Right kidney (tissue), 1 donor: Measurements from ENCODE around the gene SPSB4.
"Not testable (repeated sequence)": the region's sequence is repeated elsewhere in the genome, so short reads cannot be mapped to it uniquely, and the experiment has no call there.

Experiments used
- DNase-seq: peaks from one replicate; pipeline ENCODE4 v3.0.0-alpha.2; 2016

Gene SPSB4

DNA sequence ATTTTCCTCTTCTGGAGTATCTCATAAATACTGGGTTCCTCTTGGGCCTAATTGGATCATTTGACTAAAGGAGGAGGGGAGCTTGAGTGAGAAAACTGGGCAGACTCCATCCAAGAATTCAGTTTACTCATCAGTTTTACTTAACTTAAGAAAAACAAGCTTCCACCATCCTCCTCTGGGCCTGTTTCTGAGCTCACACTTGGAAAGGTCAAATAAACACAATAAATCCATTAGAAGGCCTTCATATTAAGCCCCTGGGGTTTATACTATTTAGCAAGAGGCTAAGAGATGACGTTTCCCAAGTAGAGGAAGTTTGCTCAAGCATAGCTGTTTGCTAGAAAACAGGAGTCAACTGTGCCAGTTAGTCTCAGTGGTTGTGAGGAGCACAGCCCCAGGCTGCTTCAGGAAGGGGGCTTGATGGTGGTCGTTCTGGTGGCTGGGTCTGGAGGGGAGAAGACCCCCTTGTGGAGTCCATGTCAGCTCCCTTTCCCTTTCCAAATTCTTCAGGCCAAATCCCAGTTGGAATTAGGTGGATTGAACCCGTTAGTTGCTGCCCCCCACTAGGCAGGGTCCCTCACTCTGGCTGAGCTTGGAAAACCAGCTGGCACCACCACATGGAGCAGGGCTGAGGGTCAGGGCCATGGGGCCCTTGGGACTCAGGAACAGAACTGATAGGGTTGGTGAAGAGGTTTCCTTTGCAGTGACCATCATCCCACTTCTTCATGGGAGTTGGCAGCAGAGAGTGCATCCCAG, 64.8 kb downstream of the SPSB4 start:
- DNase-seq: peak; percentile 31

DNA sequence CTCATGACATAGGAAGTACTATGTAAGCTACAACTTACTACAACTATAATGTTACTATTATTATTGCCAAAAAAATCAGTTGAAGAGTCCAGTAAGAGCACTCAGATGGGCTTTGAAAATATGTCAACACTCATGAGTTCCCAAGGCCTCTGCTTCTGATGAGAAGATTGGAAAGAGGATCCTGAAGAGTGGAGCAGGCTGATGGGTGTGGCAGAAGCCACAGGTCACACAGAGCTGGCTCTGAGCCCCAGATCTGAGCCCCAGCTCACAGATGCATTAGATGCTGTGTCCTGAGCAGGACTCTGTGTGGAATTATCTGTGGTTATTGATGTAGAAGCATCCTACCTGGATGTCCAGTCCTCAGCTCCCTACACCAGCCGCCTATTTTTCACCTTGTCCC, 65.6 kb downstream of the SPSB4 start:
- DNase-seq: peak; percentile 0

DNA sequence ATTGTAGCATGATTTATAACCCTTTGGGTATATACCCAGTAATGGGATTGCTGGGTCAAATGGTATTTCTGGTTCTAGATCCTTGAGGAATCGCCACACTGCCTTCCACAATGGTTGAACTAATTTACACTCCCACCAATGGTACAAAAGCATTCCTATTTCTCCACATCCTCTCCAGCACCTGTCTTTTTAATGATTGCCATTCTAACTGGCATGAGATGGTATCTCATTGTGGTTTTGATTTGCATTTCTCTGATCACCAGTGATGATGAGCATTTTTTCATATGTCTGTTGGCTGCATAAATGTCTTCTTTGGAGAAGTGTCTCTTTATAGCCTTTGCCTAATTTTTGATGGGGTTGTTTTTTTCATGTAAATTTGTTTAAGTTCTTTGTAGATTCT, 66.8 kb downstream of the SPSB4 start:
- not testable (repeated sequence) for DNase-seq

DNA sequence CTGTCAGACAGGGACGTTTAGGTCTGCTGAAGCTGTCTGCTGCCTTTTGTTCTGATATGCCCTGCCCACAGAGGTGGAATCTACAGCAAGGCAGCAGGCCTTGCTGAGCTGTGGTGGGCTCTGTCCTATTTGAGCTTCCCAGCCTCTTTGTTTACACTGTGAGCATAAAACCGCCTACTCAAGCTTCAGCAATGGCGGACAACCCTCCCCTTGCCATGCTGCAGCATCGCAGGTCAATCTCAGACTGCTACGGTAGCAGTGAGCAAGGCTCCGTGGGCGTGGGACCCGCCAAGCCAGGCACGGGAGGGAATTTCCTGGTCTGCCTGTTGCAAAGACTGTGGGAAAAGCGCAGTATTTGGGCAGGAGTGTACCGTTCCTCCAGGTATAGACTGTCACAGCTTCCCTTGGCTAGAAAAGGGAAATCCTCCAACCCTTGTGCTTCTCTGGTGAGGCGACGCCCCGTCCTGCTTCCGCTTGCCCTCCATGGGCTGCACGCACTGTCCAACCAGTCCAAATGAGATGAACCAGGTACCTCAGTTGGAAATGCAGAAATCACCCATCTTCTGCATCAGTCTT, 71.4 kb downstream of the SPSB4 start:
- DNase-seq: no peak

DNA sequence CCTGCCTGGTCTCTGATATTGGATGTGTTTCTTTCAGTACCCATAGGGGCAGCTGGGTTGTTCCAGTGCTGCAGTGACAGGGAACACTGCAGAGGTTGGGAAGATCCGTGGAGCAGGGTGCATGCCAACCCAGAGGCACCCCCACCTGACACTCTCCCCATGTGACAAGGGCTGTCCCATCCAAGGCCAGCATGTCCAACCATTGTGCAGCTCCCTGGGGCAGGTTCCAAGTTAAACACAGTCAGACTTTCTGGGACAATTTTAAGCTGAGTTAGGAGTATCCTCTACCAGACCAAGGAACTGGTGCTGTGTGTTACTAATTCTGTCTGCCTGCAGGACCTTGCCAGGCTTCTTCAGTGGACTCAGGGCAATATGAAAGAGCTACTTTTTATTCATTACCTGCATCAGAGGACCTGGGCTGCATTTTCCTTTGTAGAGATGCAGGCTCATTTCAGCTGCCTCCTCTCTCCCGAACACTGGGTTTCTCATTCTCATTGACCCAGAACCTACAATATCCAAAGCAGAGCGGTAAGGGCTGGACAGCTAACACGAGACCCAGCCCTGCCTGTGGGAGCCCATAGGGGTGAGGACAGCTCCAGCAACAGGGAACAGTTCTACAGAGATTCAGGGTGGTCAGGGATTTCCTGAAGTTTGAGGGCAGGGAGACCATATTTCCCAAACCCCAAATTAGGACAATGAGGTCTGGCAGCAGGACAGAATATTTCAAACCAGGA, 72.7 kb downstream of the SPSB4 start:
- no peak for DNase-seq

DNA sequence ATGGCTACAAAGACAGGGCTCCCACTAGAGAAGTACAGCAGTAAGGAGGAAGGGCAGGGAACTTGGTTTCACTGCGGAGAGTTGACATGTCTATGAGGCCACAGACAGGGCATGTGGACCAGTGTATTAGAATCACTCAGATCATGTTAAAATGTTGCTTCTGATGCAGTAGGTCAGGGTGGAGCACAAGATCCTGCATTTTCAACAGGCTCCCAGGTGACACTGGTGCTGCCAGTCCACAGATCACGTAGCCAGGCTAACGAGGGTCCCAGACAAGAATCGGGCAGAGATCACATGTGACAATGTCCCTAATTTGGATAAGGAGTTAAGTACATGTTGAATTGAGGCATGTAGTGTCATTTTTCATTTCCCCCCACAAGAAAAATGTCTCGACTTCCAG, 73.6 kb downstream of the SPSB4 start:
- no peak for DNase-seq

DNA sequence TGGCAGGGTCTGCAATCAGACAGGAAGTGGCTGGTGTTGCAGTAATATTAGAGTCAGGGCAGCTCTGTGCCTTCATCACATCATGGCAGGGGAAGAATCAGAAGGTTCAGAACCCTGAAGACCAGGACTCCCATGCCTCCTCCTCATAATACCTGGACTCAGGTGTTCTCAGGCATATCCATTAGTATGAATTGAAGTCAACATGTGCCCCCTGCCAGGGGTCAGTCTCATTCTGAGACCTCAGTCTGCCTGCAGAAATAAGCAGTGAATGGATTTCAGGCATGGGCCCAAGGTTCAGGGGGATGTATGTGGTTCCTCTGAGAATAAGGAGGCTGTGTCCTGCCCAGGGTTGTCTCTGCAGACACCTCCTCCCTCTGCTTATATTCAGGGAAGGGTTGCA, 74.2 kb downstream of the SPSB4 start:
- no peak for DNase-seq

DNA sequence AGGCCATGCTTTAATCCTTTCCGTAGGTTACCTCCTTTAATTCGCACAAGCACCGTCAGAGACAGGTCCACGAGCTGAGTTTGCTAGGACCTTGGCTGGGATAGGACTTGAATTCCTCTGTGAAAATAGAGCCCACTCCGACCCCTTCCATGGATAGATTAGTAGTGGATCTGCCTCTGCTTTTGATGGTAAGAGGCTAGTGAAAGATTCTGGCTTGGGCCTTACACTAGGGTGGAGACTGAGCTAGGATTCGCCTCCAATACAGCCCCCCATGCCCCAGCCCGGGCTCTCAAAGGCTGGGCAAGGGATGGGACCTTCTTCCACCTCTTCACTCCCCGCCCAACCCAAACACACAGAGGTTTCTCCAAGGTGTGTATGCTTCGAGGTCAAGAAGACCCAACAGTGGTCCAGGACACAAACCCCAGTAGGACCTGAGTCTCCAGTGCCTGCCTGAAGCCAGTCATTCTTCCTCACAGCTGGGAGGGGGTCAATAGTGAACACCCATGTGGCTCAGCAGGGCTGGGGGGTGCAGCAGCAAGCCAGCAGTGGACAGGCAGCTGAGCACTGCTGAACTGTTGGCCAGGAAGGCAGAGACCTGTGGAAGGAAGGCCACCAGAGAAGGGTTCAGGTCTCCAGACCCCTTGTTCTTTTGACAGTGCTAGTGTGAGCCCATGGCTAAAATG, 75.7 kb downstream of the SPSB4 start:
- DNase-seq: no peak

DNA sequence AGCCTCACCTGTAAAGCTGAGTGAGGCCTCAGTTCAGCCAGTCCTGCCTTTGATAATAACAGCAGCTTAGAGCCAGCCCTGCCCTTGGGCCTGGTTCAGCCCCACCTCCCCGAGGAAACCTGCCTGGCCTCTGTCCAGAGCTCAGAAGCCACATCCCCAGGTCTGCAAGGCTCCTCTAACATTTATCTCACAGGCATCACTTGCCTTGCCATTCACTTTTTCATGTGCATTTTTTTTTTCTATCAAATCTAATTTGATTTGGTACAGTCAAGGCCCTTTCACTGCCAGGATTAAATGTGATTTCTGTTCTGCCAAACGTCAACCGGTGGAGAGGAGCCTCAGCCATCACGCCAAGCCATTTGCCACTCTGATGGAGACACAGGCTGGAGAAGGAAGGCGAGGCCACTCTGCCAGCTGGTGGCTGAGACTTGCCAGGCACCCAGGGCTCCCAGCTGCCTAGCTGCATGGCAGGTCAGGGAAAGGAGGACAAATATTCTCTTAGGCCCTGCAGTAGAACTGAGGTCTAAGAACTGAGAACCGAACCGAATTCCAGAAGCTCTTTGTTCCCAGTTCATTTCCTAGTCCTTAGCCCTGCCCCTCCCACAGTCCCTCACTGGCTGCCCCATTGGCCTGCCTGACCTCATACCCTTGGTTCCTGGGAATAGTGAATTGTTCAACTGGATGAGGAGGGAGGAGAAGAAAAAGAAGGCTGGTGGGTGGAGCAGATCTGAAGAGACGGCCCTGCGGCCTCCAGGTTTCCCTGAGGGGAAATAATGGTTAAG, 76.4 kb downstream of the SPSB4 start:
- DNase-seq: peak; percentile 1

DNA sequence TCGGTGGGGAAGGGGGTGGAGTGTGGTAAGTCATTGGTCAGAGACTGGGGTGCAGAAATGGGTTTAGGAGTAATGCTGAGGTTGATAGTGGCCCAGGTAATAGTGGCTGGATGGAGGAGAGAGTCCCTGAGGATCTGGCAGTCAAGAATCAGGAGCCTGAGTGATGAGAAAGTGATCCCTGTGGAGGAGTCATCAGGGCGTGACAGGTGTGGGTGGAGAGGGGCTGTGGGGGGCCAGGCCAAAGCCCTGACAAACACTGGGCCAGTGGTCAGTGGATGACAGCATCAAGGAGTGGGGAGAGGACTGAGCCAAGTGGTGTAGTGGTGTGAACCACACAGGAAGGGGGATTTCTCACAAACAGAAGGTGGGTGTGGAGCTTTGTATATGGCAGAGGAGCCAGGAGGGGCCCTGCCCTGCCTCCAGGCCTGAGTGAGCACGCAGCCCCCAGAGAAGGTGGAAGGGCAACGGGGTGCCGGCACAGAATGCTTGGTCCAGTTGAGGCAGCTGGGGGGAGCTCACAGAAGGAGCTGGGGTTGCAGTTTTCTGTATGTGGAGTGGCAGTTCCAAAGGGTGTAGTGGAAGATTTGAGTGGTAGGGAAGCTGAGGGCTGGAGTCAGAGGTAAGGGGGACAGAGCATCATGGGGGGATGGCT, 77.1 kb downstream of the SPSB4 start:
- no peak for DNase-seq

DNA sequence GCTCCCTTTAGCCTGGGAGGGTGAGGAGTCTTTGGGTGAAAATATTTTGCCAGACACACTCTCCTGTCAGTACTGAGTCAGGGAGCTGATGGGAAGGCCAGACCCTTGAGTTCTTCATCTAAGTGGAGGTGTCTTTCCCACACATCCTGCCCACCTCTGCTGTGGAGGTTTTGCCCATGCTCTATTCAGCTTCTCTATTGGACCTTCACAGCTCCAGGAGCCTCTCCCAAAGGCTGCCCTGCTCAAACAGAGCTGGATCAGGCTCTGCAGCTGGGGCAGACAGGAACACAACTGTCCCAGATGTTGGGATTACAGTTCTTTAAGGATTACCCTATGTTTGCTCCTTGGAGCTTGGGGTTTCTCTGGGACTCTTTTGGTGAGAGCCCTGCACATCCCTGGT, 77.9 kb downstream of the SPSB4 start:
- DNase-seq: no peak

DNA sequence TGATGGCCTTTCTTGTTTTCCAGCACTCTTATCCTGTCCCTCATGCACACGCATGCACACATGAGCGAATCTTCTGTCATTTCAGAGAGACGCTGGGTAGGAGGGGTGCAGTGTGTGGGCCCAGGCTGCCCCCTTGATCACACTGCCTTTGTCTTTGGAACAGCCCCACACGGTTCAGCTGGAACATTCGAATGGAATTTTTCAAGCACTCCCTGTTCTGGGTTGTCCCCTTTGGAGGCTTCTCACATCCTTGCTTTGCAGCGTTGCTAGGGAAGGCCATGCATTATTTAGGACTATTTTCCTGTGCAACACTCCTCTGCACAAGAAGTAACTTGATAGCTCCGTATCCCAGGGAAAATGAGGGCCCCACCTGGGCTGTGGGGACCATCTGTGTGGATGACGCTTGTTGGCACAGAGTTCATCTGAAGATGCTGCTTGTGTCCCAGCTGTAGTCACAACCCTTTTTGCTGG, 78.4 kb downstream of the SPSB4 start:
- peak; percentile 5 for DNase-seq

DNA sequence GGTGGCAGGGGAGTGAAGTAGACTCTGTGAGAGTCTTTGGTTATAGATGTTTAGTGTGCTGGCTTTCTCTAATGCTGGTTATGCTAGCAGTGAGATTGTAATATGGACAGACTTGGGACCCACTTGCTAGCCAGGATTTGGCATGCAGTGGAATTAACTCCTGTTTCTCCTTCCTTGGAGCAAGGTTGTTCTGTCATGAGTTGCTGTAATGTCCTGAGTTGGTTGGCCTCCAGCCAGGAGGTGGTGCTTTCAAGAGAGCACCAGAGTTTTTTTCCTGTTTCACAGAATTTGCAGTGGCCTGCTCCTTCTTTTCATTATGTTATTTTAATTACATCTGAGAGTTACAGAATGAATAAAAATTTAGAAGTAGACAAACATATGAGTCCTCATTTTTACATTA, 92.4 kb downstream of the SPSB4 start:
- DNase-seq: no peak

DNA sequence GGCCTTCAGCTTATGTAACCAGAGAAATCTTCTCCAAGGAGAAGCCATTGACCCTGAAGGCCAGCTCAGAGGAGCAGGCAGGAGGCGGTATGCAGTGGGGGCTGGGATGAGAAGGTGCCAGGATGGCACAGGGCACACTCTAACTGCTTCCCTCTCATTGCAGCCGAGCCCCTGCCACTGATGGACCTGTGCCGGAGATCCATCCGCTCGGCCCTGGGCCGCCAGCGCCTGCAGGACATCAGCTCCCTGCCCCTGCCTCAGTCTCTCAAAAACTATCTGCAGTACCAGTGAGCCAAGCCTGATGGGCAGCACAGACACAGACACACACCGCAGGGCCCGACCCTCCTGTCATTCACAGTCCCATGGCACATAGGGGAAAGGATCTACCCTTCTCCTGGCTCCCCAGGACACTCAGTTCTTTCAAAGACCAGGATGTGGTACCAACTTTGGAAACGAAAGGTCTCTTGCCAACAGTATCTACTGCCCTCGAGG, 95.9 kb downstream of the SPSB4 start:
- DNase-seq: no peak

DNA sequence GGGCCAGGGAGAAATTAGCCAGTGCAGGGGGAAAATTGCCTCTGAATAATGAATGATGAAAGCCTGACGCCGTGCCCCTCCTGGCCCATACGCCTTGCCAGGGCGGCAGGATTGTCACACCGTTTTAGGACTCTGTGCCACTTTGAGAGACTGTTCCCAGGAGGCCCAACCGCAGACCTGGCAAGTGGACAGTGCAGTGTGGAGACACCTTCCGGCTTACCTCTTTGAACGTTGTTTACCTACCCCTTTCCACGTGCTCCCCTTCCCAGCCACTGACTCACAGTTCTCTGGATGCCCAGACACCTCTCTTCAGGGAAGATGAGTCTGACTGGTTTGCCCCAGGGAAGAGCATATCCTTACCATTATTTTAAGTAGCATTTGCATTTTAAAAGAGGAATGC, 96.5 kb downstream of the SPSB4 start:
- no peak for DNase-seq

DNA sequence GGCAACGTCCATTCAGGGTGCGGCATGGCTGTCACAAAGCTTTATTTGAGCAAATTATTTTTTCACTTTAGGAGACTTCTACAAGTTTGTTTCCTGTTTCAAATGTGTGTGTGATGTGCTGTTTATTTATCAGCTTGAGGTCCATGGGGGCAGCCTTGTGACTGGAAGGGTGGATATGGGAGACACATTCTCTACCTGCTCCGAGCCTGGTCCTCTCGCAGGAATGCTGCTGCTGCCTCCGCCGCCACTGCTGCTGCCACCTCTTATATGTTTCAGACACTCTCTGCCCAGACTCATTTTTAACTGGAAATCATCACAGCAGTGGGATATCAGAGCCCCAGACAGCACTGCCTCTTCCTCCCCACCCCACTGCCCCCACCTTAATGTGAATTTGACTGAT, 97.0 kb downstream of the SPSB4 start:
- DNase-seq: no peak

DNA sequence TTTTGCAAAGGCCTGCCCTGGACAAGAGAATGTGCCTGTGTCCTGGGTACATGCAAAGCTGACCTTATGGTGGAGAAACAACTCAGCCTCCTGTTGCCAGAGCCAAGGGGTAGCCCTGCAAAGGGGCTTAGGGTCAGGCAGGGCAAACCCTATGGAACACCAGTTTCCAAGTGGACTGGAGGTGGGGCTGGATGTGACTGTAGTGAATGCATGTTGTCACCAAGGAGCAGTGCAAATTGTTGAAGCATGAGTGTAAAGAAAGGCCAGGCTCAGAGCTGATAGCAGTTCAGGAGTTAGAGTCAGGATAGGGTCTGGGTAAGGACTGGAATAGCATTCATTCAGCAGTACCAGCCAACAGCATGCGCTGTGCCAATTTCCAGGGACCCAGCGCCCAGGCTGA, 97.6 kb downstream of the SPSB4 start:
- no peak for DNase-seq

DNA sequence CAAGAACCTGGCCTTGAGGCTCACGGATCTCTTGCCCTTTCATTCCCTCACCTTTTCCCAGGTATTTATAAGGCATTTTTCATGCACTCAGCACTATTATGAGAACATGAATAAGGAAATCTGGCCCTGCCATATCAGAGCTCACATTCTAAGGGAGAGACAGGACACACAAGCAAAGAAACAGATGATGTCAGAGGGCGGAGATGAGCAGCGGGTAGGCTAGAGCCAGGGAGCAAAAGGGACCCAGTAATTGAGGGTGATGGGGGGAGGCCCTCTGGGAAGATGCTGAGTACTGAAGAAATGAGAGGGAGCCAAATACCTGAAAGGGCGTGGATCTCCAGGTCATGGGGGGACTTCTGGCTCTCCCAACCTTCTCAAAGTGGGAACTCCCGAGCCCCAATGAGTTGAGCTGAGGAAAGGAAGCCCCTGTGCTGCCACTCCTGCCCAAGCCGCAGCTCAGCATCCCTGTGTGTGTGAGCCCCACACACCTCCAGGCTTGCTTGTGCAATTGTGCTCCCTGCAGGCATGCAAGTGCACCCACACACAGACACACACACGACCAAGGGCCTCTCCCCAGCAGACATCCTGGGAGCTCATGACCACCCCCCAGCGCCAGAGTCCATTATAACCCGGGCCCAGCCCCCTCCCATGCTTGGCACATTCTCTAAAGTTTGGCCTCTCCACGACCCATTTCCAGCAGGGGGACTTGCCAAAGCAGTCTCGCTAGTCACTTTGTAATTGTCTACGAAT, 99.1 kb downstream of the SPSB4 start:
- no peak for DNase-seq

DNA sequence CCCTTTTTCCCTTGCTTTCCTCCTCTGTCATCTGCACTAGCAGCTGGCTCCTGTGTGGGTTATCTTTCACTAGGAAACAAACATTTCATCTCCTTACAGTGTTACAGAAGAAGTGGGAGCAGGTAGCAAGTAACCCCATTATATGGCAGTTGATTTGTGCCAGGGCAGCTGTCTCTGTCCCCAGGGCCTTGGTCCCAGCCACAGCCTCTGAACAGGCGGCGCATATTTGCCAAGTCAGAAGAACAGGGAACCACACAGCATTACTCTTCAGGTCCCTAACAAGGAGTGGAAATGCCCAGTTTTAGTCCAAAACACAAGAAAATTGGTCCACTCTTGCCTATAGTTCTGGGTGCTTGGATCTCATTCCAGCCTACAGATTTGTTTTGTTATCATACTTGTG, 99.8 kb downstream of the SPSB4 start:
- no peak for DNase-seq

DNA sequence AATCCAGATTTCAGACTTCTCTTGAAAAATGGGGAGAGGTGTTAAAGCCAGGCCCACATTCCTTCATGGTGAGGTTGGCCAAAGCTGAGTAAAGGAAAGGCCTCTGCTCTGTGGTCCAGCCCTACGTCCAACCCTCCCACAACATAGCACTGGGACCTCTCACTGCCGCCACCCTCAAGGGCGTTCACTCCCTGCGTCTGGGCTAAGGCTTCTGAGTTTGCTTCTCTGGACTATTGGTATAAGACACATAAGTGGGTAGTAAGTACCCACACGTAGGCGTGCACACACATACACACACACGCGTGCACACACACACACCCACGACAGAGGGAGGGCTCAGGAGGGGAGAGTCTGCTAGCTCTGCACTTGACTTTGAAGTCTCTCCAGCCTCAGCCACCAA, 100.3 kb downstream of the SPSB4 start:
- no peak for DNase-seq

DNA sequence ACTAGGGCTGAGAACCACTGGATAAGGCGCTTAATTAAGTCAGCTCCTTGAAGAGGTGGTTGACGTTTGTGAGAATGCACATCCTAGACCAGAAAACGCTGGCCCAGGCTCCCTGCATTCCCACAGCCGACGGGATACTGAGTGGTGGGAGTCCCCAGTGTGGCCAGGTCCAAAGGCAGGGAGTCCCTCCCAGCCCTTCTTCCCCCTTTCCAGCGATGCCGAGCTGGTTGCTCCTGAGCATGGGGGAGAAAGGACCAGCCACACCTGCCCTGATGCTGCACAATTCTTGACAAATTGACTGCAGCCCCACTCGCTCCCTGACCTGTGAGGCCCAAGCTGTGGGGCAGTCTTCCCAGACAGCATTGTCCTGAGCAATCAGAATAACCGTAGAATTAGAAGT, 101.0 kb downstream of the SPSB4 start:
- DNase-seq: no peak
